SU-DHL-6 (cell line): ENCODE measurements around the gene SLC25A4.

ENCODE experiments used
- CTCF ChIP-seq: fragments of 200-600 bp; sonication (generic); IDR thresholded peaks from one replicate; pipeline ENCODE4 v1.5.1; 2017; ENCODE audit warnings: antibody characterized with exemption, mild to moderate bottlenecking, low read length, moderate library complexity; ENCODE audit not compliant: insufficient read depth, poor library complexity, severe bottlenecking
- EZH2phosphoT487 ChIP-seq: fragments of 200-600 bp; sonication (generic), shearing (Covaris generic); conservative IDR thresholded peaks from 2 replicates; pipeline ENCODE4 v1.6.1; 2018; ENCODE audit warnings: mild to moderate bottlenecking, antibody characterized with exemption, low read length, moderate library complexity, mixed read lengths

GRCh38 chr4:185192059-185192458 lies 49.0 kb downstream of the SLC25A4 start:
- no peak for TF ChIP-seq CTCF
- no peak for TF ChIP-seq EZH2phosphoT487
